Measurements from ENCODE around the gene MRPL43.

The MRPL43 gene

GRCh38 chr10:100966887-100967286, 20.4 kb downstream of the MRPL43 start:
- DNase-seq (ENCODE audit: low read depth), result no peak
- H3K4me3 ChIP-seq (ENCODE audit: low read length), result no peak overlapping the region
- no peak for TF ChIP-seq CTCF (conservative IDR thresholded peaks at IDR 0.05; ENCODE audit: low read depth, low read length)

- no peak for TF ChIP-seq CTCF (conservative IDR thresholded peaks at IDR 0.05; ENCODE audit: low read depth, low read length)
- H3K4me3 ChIP-seq (ENCODE audit: low read length), result no peak overlapping the region
- DNase-seq (ENCODE audit: low read depth), result no peak
These were observed 21.5 kb downstream of the MRPL43 start for GRCh38 chr10:100965820-100966219.

GRCh38 chr10:100963826-100964225, 23.5 kb downstream of the MRPL43 start:
- H3K4me3 ChIP-seq (ENCODE audit: low read length), result no peak overlapping the region
- no peak for TF ChIP-seq CTCF (conservative IDR thresholded peaks at IDR 0.05; ENCODE audit: low read depth, low read length)
- no peak for DNase-seq (ENCODE audit: low read depth)

- no peak for TF ChIP-seq CTCF (conservative IDR thresholded peaks at IDR 0.05; ENCODE audit: low read depth, low read length)
- no peak for DNase-seq (ENCODE audit: low read depth)
- no peak overlapping the region for H3K4me3 ChIP-seq (ENCODE audit: low read length)
These were observed 24.8 kb downstream of the MRPL43 start for GRCh38 chr10:100962351-100963080.

GRCh38 chr10:100960251-100960650, 27.0 kb downstream of the MRPL43 start:
- no peak overlapping the region for H3K4me3 ChIP-seq (ENCODE audit: low read length)
- no peak for DNase-seq (ENCODE audit: low read depth)
- no peak for TF ChIP-seq CTCF (conservative IDR thresholded peaks at IDR 0.05; ENCODE audit: low read depth, low read length)

GRCh38 chr10:100948916-100949315, 38.4 kb downstream of the MRPL43 start:
- H3K4me3 ChIP-seq (ENCODE audit: low read length), result no peak overlapping the region
- DNase-seq (ENCODE audit: low read depth), result no peak
- TF ChIP-seq CTCF (conservative IDR thresholded peaks at IDR 0.05; ENCODE audit: low read depth, low read length), result no peak

- no peak overlapping the region for H3K4me3 ChIP-seq (ENCODE audit: low read length)
- DNase-seq (ENCODE audit: low read depth), result no peak
- no peak for TF ChIP-seq CTCF (conservative IDR thresholded peaks at IDR 0.05; ENCODE audit: low read depth, low read length)
These were observed 41.5 kb downstream of the MRPL43 start for GRCh38 chr10:100945754-100946153.

All from retinal pigment epithelial cell (primary cell).